Muscle of arm (tissue), 12 donors: ENCODE data around the gene CDKN1B. TPM values are rescaled to one million over a fixed set of nuclear protein-coding genes. Genes with fewer than 3 reads are reported as not detected.

Experiments used
- DNase-seq: peaks from one replicate; pipeline ENCODE4 v3.0.0-alpha.2; 2013
- polyA plus RNA-seq, 12 donors: library from polyadenylated mRNA; unstranded; fragments of 120-200 nt; gene quantifications; one replicate each; pipeline ENCODE4 v1.2.1, GENCODE V29; 2013; ENCODE audit not compliant: insufficient read length in 12 of 12

CDKN1B gene
- polyA plus RNA-seq, 12 donors: 47.1 to 72.2 (median 53.6) TPM; not detected in 1

DNA sequence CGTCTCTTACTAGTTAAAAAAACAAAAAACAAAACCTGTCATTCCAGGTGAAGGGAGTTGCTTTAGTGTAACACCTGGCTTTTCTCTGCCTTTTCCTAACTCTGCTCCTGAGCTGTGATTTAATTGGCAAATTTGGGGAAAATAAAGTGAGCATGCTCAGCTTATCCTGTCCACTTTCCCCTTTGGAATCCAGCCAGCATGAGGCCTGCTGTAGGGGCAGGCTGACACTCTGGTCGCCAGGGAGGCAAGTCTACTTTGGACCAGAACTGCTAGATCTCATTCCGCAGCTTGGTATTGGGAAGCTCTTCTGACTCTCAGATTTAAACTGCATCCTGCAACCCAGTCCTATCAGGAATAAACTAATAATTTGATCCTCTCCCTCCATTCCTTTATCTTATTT, 30.1 kb downstream of the CDKN1B start:
- DNase-seq: no peak

DNA sequence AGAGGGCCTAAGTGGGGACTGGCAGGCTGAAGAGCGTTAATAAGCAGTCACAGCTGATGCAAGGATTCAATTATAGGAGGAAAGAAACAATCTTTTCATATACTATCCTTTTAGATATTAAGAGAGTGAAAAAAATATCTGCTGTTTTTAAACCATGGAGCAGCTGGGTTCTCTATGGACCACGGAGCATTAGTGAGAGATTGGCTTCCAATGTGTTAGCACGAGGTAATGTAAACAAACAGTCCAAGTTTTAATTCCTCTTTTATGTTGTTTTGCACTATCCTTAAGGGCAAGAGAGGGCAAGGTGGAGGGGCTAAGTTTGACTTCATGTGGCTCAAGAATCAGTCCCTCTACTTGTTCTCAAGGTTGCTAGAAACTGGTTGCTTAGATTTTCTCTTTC, 30.9 kb downstream of the CDKN1B start:
- DNase-seq: no peak

DNA sequence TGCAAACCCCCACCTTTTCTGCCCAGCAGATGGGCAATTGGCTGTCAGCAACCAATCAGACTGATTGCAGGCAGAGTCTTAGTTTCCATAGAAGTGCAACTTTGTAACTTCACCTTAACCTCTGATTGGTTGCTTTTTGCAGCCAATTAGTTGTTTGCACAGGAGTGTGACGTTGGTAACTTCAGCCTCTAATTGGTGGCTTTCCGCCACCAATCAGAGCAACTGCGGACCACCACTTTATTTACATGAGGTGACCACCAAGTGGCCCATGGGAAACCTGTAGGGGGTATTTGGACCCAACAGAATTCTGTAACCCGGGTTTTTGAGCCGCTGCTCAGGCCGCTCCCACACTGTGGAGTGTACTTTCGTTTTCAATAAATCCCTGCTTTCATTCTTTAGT, 32.3 kb downstream of the CDKN1B start:
- no peak for DNase-seq

DNA sequence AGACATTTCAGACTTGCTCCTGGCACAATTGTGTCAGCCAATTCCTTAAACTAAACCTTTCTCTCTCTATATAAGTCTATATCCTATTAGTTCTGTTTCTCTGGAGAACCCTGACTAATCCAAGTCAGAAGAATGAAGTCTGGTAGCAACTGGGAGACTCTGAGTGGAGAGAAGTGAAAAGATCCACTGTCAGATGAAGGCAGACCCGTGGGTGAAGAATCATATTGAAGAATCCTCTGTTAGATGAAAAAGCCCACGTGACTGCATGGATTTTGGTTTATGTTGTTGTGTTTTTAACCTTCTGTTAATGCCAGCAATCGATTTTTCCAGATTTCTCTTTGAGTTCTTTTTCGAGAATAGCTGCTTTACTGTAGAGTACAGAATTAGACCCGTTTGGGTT, 38.8 kb downstream of the CDKN1B start:
- DNase-seq: no peak

- DNase-seq: no peak
Observed at GRCh38 chr12:12757121-12757520, 40.0 kb downstream of the CDKN1B start.

DNA sequence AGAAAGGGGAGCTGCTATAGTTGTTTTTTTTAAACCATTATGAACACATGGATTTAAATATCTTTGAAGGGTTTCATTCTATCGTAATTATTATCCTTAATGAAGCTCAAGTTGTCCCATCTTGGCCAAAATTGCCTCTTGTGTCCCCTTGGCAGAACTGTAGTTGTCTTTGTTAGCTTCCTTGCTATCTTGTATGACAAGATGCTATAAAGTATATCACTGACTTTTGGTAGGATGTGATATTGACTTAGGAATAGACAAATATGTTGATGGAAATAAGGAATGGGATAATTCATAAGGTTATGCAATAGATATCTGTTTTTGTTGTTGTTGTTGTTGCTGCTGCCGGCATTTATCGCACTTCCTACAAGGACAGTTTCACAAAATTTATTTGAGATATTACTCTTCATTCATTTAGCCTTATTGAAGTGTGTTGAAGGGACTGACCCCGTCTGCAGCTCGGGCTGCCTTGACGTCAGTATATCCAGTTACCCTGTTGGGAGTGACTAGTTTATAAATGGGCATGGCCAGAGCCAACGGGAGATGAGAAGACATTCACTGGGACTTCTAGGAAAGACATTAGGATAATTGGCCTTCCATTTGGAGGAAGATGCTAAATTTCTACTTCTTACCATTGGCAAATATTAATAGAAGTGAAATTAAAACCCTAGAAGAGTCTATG, 42.2 kb downstream of the CDKN1B start:
- DNase-seq: no peak

DNA sequence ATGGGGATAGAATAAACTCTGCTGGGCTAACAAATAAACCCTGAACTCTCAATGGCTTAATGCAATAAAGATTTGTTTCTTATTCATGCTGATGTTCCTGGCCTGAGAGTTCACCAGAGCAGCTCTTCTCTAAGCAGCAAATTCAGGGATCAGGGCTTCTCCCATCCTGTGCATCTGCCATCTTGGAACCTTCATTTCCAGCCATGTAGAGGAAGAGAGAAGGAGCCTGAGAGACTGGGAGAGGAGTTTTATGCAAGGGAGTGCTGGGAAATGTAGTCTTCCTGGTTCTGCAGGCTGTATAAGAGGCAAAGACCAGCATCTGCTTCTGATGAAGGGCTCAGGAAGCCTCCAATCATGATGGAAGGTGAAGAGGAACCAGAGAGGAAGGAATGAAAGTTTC, 47.7 kb downstream of the CDKN1B start:
- DNase-seq: no peak

GRCh38 chr12:12770262-12770661, 53.1 kb downstream of the CDKN1B start:
- no peak for DNase-seq

Other genes starting within 250 kb of the CDKN1B start
- gene DUSP16, start 154.5 kb upstream of the CDKN1B start, polyA plus RNA-seq: 10 to 100 TPM in 11 of 12 donors, not detected in 1; 29.0 to 45.6 (median 34.4) TPM
- 10 to 100 TPM in 11 of 12 donors, not detected in 1; 10.0 to 18.2 (median 11.2) TPM for gene CREBL2, start 105.5 kb upstream of the CDKN1B start, polyA plus RNA-seq
- gene GPR19, start 21.2 kb upstream of the CDKN1B start, polyA plus RNA-seq: 1 to 10 TPM in 2 of 12 donors, under 1 TPM in 8, not detected in 2; 0.32 to 1.5 (median 0.87) TPM
- gene APOLD1, start 68.3 kb downstream of the CDKN1B start, polyA plus RNA-seq: 10 to 100 TPM in 6 of 12 donors, 1 to 10 TPM in 5, not detected in 1; 2.9 to 13.1 (median 10.3) TPM
- 10 to 100 TPM in 11 of 12 donors, not detected in 1; 42.7 to 59.3 (median 51.6) TPM for gene DDX47, start 96.0 kb downstream of the CDKN1B start, polyA plus RNA-seq
- 10 to 100 TPM in 1 of 12 donors, 1 to 10 TPM in 10, not detected in 1; 1.4 to 11.0 (median 2.2) TPM for gene GPRC5A, start 174.2 kb downstream of the CDKN1B start, polyA plus RNA-seq
- gene GPRC5D, start 234.8 kb downstream of the CDKN1B start, polyA plus RNA-seq: under 1 TPM in 7 of 12 donors, not detected in 5; 0.18 to 0.84 (median 0.52) TPM